CD4-positive, alpha-beta T cell treated with Interleukin-10 for 1 hour (primary cell): ENCODE data around the gene PRKAR1B.

ENCODE experiments used
- DNase-seq: peaks from one replicate; pipeline ENCODE4 v3.0.0-alpha.2; 2020

PRKAR1B gene

GRCh38 chr7:727104-727805 lies at the start of gene PRKAR1B:
TSS of gene PRKAR1B (minus strand) at chr7:727281. CDS start at chr7:711505, 15,776 bp downstream.
- peak; percentile 17 for DNase-seq

- DNase-seq, result no peak
Measured at GRCh38 chr7:776381-776780, 49.3 kb upstream of the PRKAR1B start.

- peak; percentile 65 for DNase-seq
Measured at GRCh38 chr7:774161-775109, 47.4 kb upstream of the PRKAR1B start.

- DNase-seq, result no peak
Measured at GRCh38 chr7:773622-773915, 46.5 kb upstream of the PRKAR1B start.

GRCh38 chr7:772861-773621 lies 46.0 kb upstream of the PRKAR1B start:
- DNase-seq, result no peak

- no peak for DNase-seq
Measured at GRCh38 chr7:772392-772791, 45.3 kb upstream of the PRKAR1B start.

- no peak for DNase-seq
Measured at GRCh38 chr7:772005-772294, 44.9 kb upstream of the PRKAR1B start.

GRCh38 chr7:771234-772004 lies 44.3 kb upstream of the PRKAR1B start:
- no peak for DNase-seq

- no peak for DNase-seq
Measured at GRCh38 chr7:770741-771166, 43.7 kb upstream of the PRKAR1B start.

- no peak for DNase-seq
Measured at GRCh38 chr7:770336-770735, 43.3 kb upstream of the PRKAR1B start.

- DNase-seq, result no peak
Measured at GRCh38 chr7:768881-769504, 41.9 kb upstream of the PRKAR1B start.

- DNase-seq, result no peak
Measured at GRCh38 chr7:767941-768731, 41.1 kb upstream of the PRKAR1B start.

GRCh38 chr7:767580-767940 lies 40.5 kb upstream of the PRKAR1B start:
- no peak for DNase-seq

- DNase-seq, result no peak
Measured at GRCh38 chr7:765383-765782, 38.3 kb upstream of the PRKAR1B start.

GRCh38 chr7:763762-764161 lies 36.7 kb upstream of the PRKAR1B start:
- no peak for DNase-seq

GRCh38 chr7:762885-763284 lies 35.8 kb upstream of the PRKAR1B start:
- DNase-seq, result no peak

GRCh38 chr7:761631-762030 lies 34.5 kb upstream of the PRKAR1B start:
- no peak for DNase-seq

- no peak for DNase-seq
Measured at GRCh38 chr7:761101-761500, 34.0 kb upstream of the PRKAR1B start.

- no peak for DNase-seq
Measured at GRCh38 chr7:760006-760405, 32.9 kb upstream of the PRKAR1B start.

- DNase-seq, result no peak
Measured at GRCh38 chr7:759569-759968, 32.5 kb upstream of the PRKAR1B start.

GRCh38 chr7:757741-758163 lies 30.7 kb upstream of the PRKAR1B start:
- no peak for DNase-seq
